ENCODE results near the gene TMEM223.

DNA sequence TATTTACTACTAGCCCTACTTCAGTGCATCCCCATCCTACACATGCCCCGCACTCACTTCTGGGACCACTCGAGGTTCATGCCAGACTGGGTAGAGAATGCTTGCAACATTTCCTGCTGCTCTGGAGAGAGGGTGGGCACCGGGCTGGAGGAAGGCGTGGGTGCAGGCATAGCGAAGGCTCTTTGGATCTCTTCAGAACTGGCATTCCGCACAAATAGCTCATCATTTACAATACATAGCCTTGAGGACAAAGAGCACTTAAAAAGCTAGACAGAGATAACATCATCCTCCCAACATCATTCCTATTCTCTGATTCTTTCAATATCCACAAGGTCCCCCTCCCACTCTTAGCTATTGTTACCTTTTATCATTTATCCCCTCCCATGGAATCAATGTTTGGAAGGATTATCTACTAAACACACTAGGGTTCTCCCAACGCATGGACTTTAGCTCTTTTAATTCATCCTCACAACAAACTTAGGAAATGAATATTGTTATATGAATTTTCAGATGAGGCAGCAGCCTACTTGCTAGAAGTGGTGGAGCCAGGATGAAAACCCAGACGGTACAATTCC is 2.5 kb upstream of the TMEM223 start:
- TF ChIP-seq, protein P1, sequence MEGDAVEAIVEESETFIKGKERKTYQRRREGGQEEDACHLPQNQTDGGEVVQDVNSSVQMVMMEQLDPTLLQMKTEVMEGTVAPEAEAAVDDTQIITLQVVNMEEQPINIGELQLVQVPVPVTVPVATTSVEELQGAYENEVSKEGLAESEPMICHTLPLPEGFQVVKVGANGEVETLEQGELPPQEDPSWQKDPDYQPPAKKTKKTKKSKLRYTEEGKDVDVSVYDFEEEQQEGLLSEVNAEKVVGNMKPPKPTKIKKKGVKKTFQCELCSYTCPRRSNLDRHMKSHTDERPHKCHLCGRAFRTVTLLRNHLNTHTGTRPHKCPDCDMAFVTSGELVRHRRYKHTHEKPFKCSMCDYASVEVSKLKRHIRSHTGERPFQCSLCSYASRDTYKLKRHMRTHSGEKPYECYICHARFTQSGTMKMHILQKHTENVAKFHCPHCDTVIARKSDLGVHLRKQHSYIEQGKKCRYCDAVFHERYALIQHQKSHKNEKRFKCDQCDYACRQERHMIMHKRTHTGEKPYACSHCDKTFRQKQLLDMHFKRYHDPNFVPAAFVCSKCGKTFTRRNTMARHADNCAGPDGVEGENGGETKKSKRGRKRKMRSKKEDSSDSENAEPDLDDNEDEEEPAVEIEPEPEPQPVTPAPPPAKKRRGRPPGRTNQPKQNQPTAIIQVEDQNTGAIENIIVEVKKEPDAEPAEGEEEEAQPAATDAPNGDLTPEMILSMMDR (conservative IDR thresholded peaks at IDR 0.05; ENCODE audit: low read length), result no peak
- no peak for TF ChIP-seq EZH2phosphoT487 (IDR thresholded peaks at IDR 0.05; ENCODE audit: borderline replicate concordance)
